GM19025 (cell line): Measurements from ENCODE around the gene BCL11A.

Experiments
- ATAC-seq: cut with Tn5 transposase; IDR thresholded peaks from one replicate; pipeline ENCODE4 v1.9.1; 2021; ENCODE audit warnings: mild to moderate bottlenecking, low read depth, moderate library complexity; ENCODE audit not compliant: unreplicated experiment

BCL11A gene

GRCh38 chr2:60472041-60472440 is 81.4 kb downstream of the BCL11A start:
- ATAC-seq: no peak

- no peak for ATAC-seq
Measured at GRCh38 chr2:60470340-60470739, 83.1 kb downstream of the BCL11A start.

- no peak for ATAC-seq
Measured at GRCh38 chr2:60469536-60470317, 83.7 kb downstream of the BCL11A start.

- ATAC-seq: no peak
Measured at GRCh38 chr2:60468382-60469085, 84.9 kb downstream of the BCL11A start.

- no peak for ATAC-seq
Measured at GRCh38 chr2:60466161-60466702, 87.2 kb downstream of the BCL11A start.

GRCh38 chr2:60465736-60466135 is 87.7 kb downstream of the BCL11A start:
- no peak for ATAC-seq

DNA sequence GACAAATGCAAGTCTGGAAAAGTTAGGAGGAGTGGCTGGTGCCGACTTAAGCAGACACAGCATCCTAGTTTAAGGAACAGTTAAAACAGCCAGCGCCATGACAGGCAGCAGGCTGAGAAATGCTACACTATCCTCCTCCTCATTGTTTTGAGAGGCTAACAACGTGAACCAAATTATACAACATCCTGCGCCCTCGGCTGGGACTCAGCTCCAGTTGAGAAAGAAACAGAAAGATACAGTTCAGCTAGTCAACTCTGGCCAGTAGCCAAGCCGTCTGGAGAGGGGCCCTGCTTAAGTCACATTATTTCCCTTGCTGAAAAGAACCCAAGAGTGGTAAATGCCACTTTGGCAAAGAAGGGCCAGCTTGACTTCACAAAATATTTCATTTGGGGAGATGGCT is 90.2 kb downstream of the BCL11A start:
- ATAC-seq: no peak

DNA sequence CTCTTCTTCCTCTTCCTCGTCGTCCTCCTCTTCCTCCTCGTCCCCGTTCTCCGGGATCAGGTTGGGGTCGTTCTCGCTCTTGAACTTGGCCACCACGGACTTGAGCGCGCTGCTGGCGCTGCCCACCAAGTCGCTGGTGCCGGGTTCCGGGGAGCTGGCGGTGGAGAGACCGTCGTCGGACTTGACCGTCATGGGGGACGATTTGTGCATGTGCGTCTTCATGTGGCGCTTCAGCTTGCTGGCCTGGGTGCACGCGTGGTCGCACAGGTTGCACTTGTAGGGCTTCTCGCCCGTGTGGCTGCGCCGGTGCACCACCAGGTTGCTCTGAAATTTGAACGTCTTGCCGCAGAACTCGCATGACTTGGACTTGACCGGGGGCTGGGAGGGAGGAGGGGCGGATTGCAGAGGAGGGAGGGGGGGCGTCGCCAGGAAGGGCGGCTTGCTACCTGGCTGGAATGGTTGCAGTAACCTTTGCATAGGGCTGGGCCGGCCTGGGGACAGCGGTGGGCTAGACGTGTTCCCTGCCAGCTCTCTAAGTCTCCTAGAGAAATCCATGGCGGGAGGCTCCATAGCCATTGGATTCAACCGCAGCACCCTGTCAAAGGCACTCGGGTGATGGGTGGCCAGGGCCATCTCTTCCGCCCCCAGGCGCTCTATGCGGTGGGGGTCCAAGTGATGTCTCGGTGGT is 91.9 kb downstream of the BCL11A start:
- no peak for ATAC-seq

- no peak for ATAC-seq
Measured at GRCh38 chr2:60460577-60461420, 92.7 kb downstream of the BCL11A start.

GRCh38 chr2:60459851-60460250 is 93.6 kb downstream of the BCL11A start:
- ATAC-seq: no peak

GRCh38 chr2:60456115-60456770 is 97.2 kb downstream of the BCL11A start:
- ATAC-seq: no peak

DNA sequence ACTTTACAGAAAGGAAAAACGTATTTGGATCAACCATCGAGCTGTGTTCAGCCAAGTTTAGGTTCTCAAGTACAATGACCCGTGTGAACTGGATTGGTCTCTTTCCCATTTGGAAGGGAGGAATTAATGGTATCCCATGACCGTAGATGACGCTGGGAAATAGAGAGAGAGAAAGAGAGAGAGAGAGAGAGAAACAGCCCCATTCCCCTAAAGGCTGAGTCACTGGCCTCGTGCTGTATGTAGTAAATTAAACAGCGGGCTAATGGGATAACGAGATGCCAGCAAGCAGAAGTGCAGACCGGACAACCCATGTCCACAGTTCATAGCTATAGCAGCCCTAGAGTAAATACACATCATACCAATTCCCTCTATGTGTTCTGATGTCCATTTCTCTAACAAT is 99.6 kb downstream of the BCL11A start:
- no peak for ATAC-seq

DNA sequence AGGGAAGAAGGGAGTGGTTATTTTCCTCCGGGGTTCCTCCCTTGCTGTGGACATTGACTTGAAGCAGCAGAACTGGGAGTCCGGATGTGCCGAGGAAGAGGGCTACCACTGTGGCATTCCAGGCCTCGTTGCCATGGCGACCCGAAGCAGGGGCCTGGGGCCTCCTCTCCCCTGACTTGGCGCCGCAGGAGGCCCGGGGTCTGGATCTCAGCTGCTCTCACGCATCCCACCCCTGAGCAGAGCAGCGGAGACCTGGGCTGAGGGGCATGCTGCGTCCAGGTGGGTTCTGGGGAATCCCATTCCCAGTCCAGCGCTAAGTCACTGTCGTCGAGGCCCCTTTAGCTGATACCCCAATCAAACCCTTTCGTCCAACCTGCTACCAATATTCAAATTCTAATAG is 100.2 kb downstream of the BCL11A start:
- ATAC-seq: no peak

- ATAC-seq: no peak
Measured at GRCh38 chr2:60450488-60450887, 103.0 kb downstream of the BCL11A start.

DNA sequence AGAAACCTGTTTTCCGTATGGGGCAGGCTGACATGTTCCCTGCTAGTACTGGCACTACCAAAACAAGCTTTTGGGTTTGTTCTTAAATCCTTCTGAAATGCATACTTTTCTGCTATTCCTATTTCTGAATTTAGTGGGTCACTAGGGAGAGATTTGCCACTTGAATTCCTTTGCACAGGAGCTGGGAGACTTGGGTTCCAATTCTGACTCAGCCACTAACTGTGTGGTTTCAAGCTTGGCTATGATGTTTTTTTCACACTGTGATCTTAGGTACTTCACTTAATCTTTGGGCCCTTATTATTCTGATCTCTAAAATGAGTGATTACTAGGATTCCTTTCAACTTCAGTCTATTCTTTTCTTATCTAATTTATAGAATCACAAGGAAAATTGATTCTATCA is 105.5 kb downstream of the BCL11A start:
- ATAC-seq: no peak

- peak; percentile 97 for ATAC-seq
Measured at GRCh38 chr2:60446413-60447267, 106.8 kb downstream of the BCL11A start.

DNA sequence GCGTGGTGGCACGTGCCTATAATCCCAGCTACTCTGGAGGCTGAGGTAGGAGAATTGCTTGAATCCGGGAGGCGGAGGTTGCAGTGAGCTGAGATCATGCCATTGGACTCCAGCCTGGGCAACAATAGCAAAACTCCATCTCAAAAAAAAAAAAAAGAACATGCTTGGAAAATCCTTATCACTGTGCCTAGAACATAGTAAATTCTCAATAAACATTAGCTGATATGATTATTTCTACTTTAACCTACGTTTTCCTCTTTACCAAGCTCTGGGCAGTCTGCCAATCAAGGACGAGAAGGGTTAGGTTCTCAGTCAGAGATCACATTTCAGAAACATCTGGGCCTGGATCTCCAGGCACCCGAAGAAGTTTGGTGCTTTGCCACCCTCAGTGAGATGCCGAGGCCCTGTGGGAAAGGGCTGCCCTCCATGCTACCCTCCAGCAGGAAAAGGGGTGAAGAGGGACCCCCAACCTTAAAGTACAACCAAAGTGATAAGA is 107.7 kb downstream of the BCL11A start:
- no peak for ATAC-seq

DNA sequence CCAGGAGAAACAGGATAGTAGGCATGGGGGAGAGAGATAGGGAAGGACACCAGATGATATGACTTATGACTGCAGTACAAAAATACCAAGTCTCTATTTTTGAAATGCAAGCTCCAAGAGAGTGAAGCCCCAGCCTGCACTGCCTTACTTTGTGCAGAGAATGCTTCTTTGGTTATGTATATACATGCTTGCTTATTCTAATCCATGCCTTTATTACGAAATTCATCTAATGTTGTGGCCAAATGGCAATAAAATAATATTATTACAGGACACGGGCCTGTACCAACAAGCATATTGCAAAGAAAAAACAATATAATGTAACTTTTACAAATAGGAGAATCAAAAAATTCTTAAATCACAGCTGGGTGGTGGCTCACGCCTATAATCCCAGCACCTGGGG is 110.8 kb downstream of the BCL11A start:
- no peak for ATAC-seq

DNA sequence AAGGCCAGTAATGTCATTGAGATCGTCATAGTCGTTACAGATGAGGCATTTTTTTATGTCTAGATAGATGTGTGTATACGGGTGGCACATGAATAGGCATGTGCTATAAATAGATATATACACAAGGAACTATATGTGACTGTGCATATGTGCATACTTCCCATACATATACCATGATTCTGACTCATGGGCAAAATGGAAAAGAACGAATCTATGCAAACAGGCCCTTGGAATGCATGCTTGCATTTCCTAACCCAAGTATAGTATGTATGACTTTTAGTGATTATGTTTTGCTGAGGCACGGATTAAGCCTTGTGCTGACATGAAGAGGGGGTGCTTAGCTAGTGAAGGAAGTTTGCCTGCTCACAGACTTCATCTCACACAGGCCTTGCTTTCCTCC is 111.7 kb downstream of the BCL11A start:
- ATAC-seq: no peak
